GM18508 (cell line): ENCODE data around the gene TSPAN10.

Experiments used
- ATAC-seq: cut with Tn5 transposase; IDR thresholded peaks from one replicate; pipeline ENCODE4 v1.9.1; 2021; ENCODE audit warnings: moderate number of reproducible peaks; ENCODE audit not compliant: insufficient read depth, unreplicated experiment

TSPAN10 gene

GRCh38 chr17:81631482-81631881 lies 5.5 kb upstream of the TSPAN10 start:
- no peak for ATAC-seq

- ATAC-seq, result no peak
These were observed 1.6 kb upstream of the TSPAN10 start for GRCh38 chr17:81635431-81635830.

GRCh38 chr17:81635973-81636504 lies 957 bp upstream of the TSPAN10 start:
- no peak for ATAC-seq

- ATAC-seq, result no peak
These were observed 1.7 kb downstream of the TSPAN10 start for GRCh38 chr17:81638683-81639082.

GRCh38 chr17:81640011-81640410 lies 3.0 kb downstream of the TSPAN10 start:
- ATAC-seq, result no peak

GRCh38 chr17:81641825-81642489 lies 5.0 kb downstream of the TSPAN10 start:
- ATAC-seq, result no peak

- no peak for ATAC-seq
These were observed 7.5 kb downstream of the TSPAN10 start for GRCh38 chr17:81644496-81644895.

- no peak for ATAC-seq
These were observed 8.3 kb downstream of the TSPAN10 start for GRCh38 chr17:81644976-81645952.

- no peak for ATAC-seq
These were observed 10.0 kb downstream of the TSPAN10 start for GRCh38 chr17:81646869-81647600.

- no peak for ATAC-seq
These were observed 10.6 kb downstream of the TSPAN10 start for GRCh38 chr17:81647640-81648012.

- ATAC-seq, result no peak
These were observed 11.2 kb downstream of the TSPAN10 start for GRCh38 chr17:81648013-81648706.

GRCh38 chr17:81648707-81649085 lies 11.7 kb downstream of the TSPAN10 start:
- ATAC-seq, result no peak

GRCh38 chr17:81650951-81651350 lies 14.0 kb downstream of the TSPAN10 start:
- no peak for ATAC-seq

- no peak for ATAC-seq
These were observed 14.7 kb downstream of the TSPAN10 start for GRCh38 chr17:81651692-81652091.

GRCh38 chr17:81652906-81653771 lies 16.1 kb downstream of the TSPAN10 start:
- no peak for ATAC-seq

GRCh38 chr17:81655378-81656117 lies 18.6 kb downstream of the TSPAN10 start:
- no peak for ATAC-seq

- no peak for ATAC-seq
These were observed 19.2 kb downstream of the TSPAN10 start, which contains the start of gene PDE6G for GRCh38 chr17:81656118-81656743. PDE6G (minus strand) TSS chr17:81656542; CDS start chr17:81653305, 3,237 bp downstream.

GRCh38 chr17:81656835-81657234 lies 19.8 kb downstream of the TSPAN10 start:
- ATAC-seq, result no peak
